Measurements from ENCODE around the gene PLET1. TPM values are rescaled to one million over a fixed set of nuclear protein-coding genes. Genes with fewer than 3 reads are reported as not detected.

The PLET1 gene
- total RNA-seq, 2 experiments from 2014 or later: not detected

DNA sequence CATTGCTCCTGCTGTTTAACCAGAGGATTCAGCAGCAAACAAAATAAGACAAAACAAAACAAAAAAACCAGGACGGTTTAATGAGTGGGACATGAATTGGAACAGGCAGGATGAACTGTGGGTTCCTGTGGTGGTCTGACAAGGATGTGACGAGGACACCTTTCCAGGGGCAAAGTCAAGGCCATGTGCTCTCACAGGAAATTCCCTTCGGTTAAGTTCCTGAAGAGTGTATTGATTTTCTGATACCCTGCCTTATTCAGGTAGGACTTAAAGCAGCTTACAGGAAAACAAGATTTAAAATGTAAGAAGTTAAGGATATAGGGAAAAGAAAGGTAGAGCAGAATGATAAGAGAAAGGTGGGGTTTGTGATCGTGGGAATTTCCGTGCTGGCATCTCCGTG, 8.5 kb upstream of the PLET1 start:
- ChIA-PET CTCF (interaction anchor here (0.8 to 1.2 kb wide), 2 partner anchors 11 to 19 kb away, joined by 5 read pairs; no protein-coding TSS in a partner anchor), POLR2A (no interaction called here)
- H3K36me3 Mint-ChIP-seq (ENCODE audit: low read depth): no peaks in the 10 kb centered on the region
- intact Hi-C loops (cut with DNase I, micrococcal nuclease): no loop called here
- no peak overlapping the region for H3K4me3 Mint-ChIP-seq
- DNase-seq (no peak), ATAC-seq (no peak)
- H3K27me3 Mint-ChIP-seq: no peaks in the 10 kb centered on the region
- no peaks in the 10 kb centered on the region for H3K4me1 Mint-ChIP-seq
- no peak overlapping the region for H3K27ac Mint-ChIP-seq
- no peaks in the 10 kb centered on the region for H3K9me3 Mint-ChIP-seq (ENCODE audit: low read depth)

DNA sequence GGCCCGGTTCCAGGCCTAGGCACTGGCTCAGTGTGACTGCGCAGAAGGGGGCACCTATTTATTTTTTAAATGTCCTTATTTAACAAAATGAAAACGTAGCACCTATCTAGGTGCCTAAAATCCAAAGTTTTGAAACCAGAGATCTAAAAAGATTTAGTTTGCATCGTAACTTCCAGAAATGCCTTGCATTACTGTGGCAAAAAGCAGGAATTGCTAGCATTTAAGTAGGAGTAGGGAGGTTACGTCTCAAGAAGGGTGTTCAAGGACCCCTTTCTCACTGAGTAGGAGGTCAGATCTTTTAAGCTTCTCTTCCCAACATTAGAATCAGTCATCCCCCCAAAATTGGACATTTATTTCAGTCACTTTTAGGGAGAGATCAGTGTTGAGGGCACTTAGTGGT, 7.7 kb upstream of the PLET1 start:
- POLR2A ChIA-PET: no interaction called here
- no peaks in the 10 kb centered on the region for H3K36me3 Mint-ChIP-seq (ENCODE audit: low read depth)
- no peak for ATAC-seq

GRCh38 chr11:112267188-112267591, 6.5 kb upstream of the PLET1 start:
- intact Hi-C loops (cut with DNase I, micrococcal nuclease): no loop called here
- Mint-ChIP-seq H3K9me3 (ENCODE audit: low read depth) (no peaks in the 10 kb centered on the region), H3K27ac (no peak overlapping the region), H3K36me3 (ENCODE audit: low read depth) (no peaks in the 10 kb centered on the region), H3K4me3 (no peak overlapping the region), H3K4me1 (no peaks in the 10 kb centered on the region), H3K27me3 (no peaks in the 10 kb centered on the region)
- ChIA-PET POLR2A (no interaction called here), CTCF (interaction anchor here (0.7 kb wide), 1 partner anchor 221 kb away, joined by 3 read pairs; no protein-coding TSS in a partner anchor)
- DNase-seq: no peak
- no peak for ATAC-seq

More for the DNA sequence above, 7.7 kb upstream of the PLET1 start:
- no peak overlapping the region for H3K27ac Mint-ChIP-seq
- intact Hi-C loops (cut with DNase I, micrococcal nuclease): no loop called here
- DNase-seq: no peak
- no peaks in the 10 kb centered on the region for H3K9me3 Mint-ChIP-seq (ENCODE audit: low read depth)
- CTCF ChIA-PET: interaction anchor here (0.7 to 1.2 kb wide), 2 partner anchors 12 to 105 kb away, joined by 3 to 5 read pairs; no protein-coding TSS in a partner anchor
- no peak overlapping the region for H3K4me3 Mint-ChIP-seq
- H3K27me3 Mint-ChIP-seq: no peaks in the 10 kb centered on the region
- no peaks in the 10 kb centered on the region for H3K4me1 Mint-ChIP-seq

DNA sequence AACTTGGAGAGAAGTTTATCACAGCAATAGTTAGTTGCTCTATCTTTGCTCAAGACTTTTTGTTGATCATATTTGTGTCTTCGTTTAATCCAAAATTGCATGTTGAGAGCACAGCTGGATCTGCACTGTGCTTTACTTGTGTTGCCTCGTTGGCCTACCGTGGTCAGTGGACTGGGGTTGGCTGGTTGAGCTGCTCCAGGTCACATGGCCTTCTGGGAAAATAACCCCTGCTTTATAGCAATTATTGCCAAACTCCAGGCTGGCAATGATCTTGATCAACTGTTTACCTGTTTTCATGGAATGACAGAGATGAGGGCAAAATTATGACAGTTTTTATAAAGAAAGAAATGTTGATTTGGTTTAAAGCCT, 5.7 kb upstream of the PLET1 start:
- CTCF ChIA-PET: interaction anchor here (0.7 to 1.3 kb wide), 2 partner anchors 35 to 222 kb away, joined by 3 read pairs; no protein-coding TSS in a partner anchor

DNA sequence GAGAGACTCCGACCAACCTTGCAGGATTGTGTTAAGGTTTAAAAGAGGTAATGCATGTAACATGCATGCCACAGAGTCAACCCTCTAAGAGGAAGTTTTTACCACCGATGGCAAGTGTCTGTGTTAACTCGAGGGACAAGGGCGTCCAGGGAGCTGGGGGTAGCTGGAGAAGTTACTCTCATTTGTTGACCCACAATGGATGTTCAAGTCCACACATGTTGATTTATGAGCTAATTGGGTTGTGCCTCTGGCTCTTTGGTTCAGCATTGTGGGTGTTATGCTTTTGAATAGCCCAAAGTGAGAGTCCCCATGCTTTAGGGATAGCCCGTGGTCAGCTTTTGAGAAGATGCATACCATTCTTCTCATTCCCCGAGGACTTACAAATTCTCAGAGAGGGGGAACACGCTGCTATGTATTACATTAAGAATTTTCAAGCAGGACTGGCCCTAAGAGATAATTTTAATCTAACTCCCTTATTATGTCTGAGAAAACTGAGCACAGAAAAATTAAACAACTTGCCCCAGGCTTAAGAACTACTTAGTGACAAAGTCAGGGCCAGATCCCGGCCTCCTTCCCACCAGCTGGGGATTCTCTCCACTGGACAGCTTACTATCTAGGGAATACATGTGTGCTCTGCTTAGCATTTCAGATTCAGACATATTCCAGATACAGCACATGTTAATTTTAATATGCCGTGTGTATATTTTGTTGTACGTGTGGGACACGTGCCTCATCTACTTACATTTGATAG, 5.2 kb upstream of the PLET1 start:
- Mint-ChIP-seq H3K4me3 (no peak overlapping the region), H3K27ac (no peak overlapping the region), H3K27me3 (no peaks in the 10 kb centered on the region), H3K9me3 (ENCODE audit: low read depth) (no peaks in the 10 kb centered on the region), H3K36me3 (ENCODE audit: low read depth) (no peaks in the 10 kb centered on the region), H3K4me1 (no peaks in the 10 kb centered on the region)
- intact Hi-C loops (cut with DNase I, micrococcal nuclease): no loop called here
- ChIA-PET CTCF (interaction anchor here (1.1 to 1.6 kb wide), 4 partner anchors 11 to 45 kb away, joined by 3 read pairs; no protein-coding TSS in a partner anchor), POLR2A (no interaction called here)
- no peak for ATAC-seq
- DNase-seq: no peak

More for the DNA sequence above, 5.7 kb upstream of the PLET1 start:
- POLR2A ChIA-PET: no interaction called here
- ATAC-seq (no peak), DNase-seq (no peak)
- intact Hi-C loops (cut with DNase I, micrococcal nuclease): no loop called here
- Mint-ChIP-seq H3K27ac (no peak overlapping the region), H3K36me3 (ENCODE audit: low read depth) (no peaks in the 10 kb centered on the region), H3K9me3 (ENCODE audit: low read depth) (no peaks in the 10 kb centered on the region), H3K4me3 (no peak overlapping the region), H3K27me3 (no peaks in the 10 kb centered on the region), H3K4me1 (no peaks in the 10 kb centered on the region)

GRCh38 chr11:112255067-112255720, 5.5 kb downstream of the PLET1 start:
- no peaks in the 10 kb centered on the region for H3K9me3 Mint-ChIP-seq (ENCODE audit: low read depth)
- no peak overlapping the region for H3K4me3 Mint-ChIP-seq
- no peak for ATAC-seq
- H3K4me1 Mint-ChIP-seq: no peaks in the 10 kb centered on the region
- ChIA-PET POLR2A (no interaction called here), CTCF (interaction anchor here (0.7 to 1.2 kb wide), 2 partner anchors 10 to 253 kb away, joined by 3 read pairs; no protein-coding TSS in a partner anchor)
- H3K27me3 Mint-ChIP-seq: no peaks in the 10 kb centered on the region
- no peak overlapping the region for H3K27ac Mint-ChIP-seq
- no peak for DNase-seq
- intact Hi-C loops (cut with DNase I, micrococcal nuclease): no loop called here
- no peaks in the 10 kb centered on the region for H3K36me3 Mint-ChIP-seq (ENCODE audit: low read depth)

GRCh38 chr11:112253605-112254242, 6.9 kb downstream of the PLET1 start:
- Mint-ChIP-seq H3K9me3 (ENCODE audit: low read depth) (no peaks in the 10 kb centered on the region), H3K36me3 (ENCODE audit: low read depth) (peaks cover 1% of the 10 kb centered on the region), H3K27me3 (no peaks in the 10 kb centered on the region), H3K27ac (no peak overlapping the region), H3K4me3 (no peak overlapping the region), H3K4me1 (no peaks in the 10 kb centered on the region)
- ATAC-seq (no peak), DNase-seq (no peak)
- POLR2A ChIA-PET: no interaction called here
- CTCF ChIA-PET: no interaction called here
- intact Hi-C loops (cut with DNase I, micrococcal nuclease): no loop called here

DNA sequence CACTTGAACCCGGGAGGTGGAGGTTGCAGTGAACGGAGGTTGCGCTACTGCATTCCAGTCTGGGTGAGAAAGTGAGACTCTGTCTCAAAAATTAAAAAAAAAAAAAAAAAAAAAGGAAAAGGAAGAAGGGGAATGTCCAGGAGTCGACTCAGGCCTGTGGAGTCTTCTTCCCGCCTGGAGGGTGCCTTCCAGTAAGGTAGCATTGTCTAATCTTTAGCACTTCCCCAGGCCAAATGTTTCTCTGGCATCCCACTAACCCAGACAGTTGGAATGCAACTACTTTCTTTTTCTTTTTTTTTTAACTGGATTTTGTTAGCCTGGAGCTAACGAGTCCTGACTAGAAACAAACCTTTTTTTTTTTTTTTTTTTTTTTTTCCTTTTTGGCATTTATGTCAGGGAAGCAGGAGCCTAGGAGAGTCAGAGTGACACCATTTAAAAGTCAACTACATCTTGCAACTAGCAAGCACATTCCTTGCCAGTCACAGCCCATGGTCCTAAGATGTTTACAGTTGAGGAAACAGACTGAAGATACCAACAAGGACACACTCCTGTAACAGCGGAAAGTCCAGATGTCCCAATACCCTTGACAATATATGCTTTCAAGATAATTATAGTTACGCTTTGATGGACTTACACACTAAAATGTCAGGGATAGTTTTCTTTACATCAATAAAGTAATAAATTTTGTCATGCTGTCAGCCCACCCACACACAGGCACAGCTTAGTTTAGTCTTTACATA, 10.6 kb downstream of the PLET1 start:
- POLR2A ChIA-PET: no interaction called here
- H3K27me3 Mint-ChIP-seq: no peaks in the 10 kb centered on the region
- DNase-seq (no peak), ATAC-seq (no peak)
- H3K27ac Mint-ChIP-seq: no peak overlapping the region
- peaks cover 3% of the 10 kb centered on the region for H3K36me3 Mint-ChIP-seq (ENCODE audit: low read depth)
- no peak overlapping the region for H3K4me3 Mint-ChIP-seq
- CTCF ChIA-PET: no interaction called here
- peaks cover 2% of the 10 kb centered on the region for H3K9me3 Mint-ChIP-seq (ENCODE audit: low read depth)
- intact Hi-C loops (cut with DNase I, micrococcal nuclease): no loop called here
- H3K4me1 Mint-ChIP-seq: no peaks in the 10 kb centered on the region

- Mint-ChIP-seq H3K4me3 (no peak overlapping the region), H3K9me3 (ENCODE audit: low read depth) (peaks cover 9% of the 10 kb centered on the region), H3K27me3 (no peaks in the 10 kb centered on the region), H3K4me1 (no peaks in the 10 kb centered on the region), H3K27ac (no peak overlapping the region), H3K36me3 (ENCODE audit: low read depth) (peaks cover 11% of the 10 kb centered on the region)
- ChIA-PET CTCF (no interaction called here), POLR2A (no interaction called here)
- DNase-seq (no peak), ATAC-seq (no peak)
- intact Hi-C loops (cut with DNase I, micrococcal nuclease): no loop called here
Measured at GRCh38 chr11:112248201-112248600, 12.5 kb downstream of the PLET1 start.

GRCh38 chr11:112247201-112247600, 13.5 kb downstream of the PLET1 start:
- peaks cover 11% of the 10 kb centered on the region for H3K9me3 Mint-ChIP-seq (ENCODE audit: low read depth)
- H3K4me1 Mint-ChIP-seq: no peaks in the 10 kb centered on the region
- H3K4me3 Mint-ChIP-seq: no peak overlapping the region
- no peak overlapping the region for H3K27ac Mint-ChIP-seq
- ATAC-seq (no peak), DNase-seq (no peak)
- H3K36me3 Mint-ChIP-seq (ENCODE audit: low read depth): peaks cover 19% of the 10 kb centered on the region
- intact Hi-C loops (cut with DNase I, micrococcal nuclease): no loop called here
- POLR2A ChIA-PET: no interaction called here
- no peaks in the 10 kb centered on the region for H3K27me3 Mint-ChIP-seq
- CTCF ChIA-PET: no interaction called here

DNA sequence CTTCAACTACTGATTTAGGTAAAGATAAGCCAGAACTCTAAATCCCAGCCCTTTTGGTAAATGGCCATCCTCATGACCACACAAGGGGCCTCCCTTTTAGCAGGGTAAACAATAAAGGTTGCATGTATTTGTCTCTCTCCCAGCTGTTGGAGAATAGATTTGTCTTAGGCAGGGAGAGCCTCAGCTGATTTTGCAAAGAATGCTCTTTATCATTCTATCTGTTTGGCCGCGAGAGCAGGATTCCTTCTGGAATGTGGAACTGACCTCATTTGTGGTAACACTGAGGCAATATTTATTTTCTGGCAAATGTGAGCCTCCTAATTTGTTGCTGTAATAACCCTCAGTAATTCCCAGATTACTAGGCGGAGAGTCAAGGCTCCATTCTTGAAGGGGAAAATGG, 19.2 kb downstream of the PLET1 start:
- POLR2A ChIA-PET: no interaction called here
- H3K27ac Mint-ChIP-seq: no peak overlapping the region
- CTCF ChIA-PET: interaction anchor here (0.6 to 1.9 kb wide), 2 partner anchors 12 to 39 kb away, joined by 3 to 5 read pairs; no protein-coding TSS in a partner anchor
- peaks cover 11% of the 10 kb centered on the region for H3K9me3 Mint-ChIP-seq (ENCODE audit: low read depth)
- no peak overlapping the region for H3K4me3 Mint-ChIP-seq
- intact Hi-C loops (cut with DNase I, micrococcal nuclease): no loop called here
- DNase-seq (no peak), ATAC-seq (no peak)
- peaks cover 53% of the 10 kb centered on the region for H3K36me3 Mint-ChIP-seq (ENCODE audit: low read depth)
- H3K27me3 Mint-ChIP-seq: no peaks in the 10 kb centered on the region
- H3K4me1 Mint-ChIP-seq: no peaks in the 10 kb centered on the region

Measured in activated CD4-positive, alpha-beta T cell treated with anti-CD3 and anti-CD28 coated beads for 36 hours (primary cell).